Loucy (cell line): ENCODE measurements around the gene ADARB1.

Experiments
- H2AFZ ChIP-seq: fragments of 200-600 bp; sonication (generic); 2 replicates; pipeline ENCODE4 v1.6.0; 2016; ENCODE audit warnings: antibody characterized with exemption, mild to moderate bottlenecking, low read length, moderate library complexity
- H3F3A ChIP-seq: fragments of 200-600 bp; 2 replicates; pipeline ENCODE4 v1.6.0; 2016; ENCODE audit warnings: antibody characterized with exemption, low read depth, mild to moderate bottlenecking
- H3K27me3 ChIP-seq: fragments of 200-600 bp; sonication (generic); 2 replicates; pipeline ENCODE4 v1.6.1; 2014; ENCODE audit warnings: low read length, mild to moderate bottlenecking; ENCODE audit not compliant: insufficient read depth, poor library complexity, severe bottlenecking
- H3K36me3 ChIP-seq: fragments of 200-600 bp; sonication (generic); 2 replicates; pipeline ENCODE4 v1.6.1; 2016; ENCODE audit warnings: low read length; ENCODE audit not compliant: insufficient read depth
- H3K4me1 ChIP-seq: fragments of 200-600 bp; sonication (generic); 2 replicates; pipeline ENCODE4 v1.5.1; 2014; ENCODE audit warnings: low read length, mild to moderate bottlenecking; ENCODE audit not compliant: insufficient read depth, poor library complexity, severe bottlenecking
- H3K4me2 ChIP-seq: fragments of 200-600 bp; sonication (generic); 2 replicates; pipeline ENCODE4 v1.6.0; 2014; ENCODE audit warnings: antibody characterized with exemption, low read length, low read depth, mild to moderate bottlenecking; ENCODE audit not compliant: poor library complexity, severe bottlenecking
- H3K4me3 ChIP-seq: fragments of 200-600 bp; sonication (generic); 2 replicates; pipeline ENCODE4 v1.5.1; 2014; ENCODE audit warnings: low read length, mild to moderate bottlenecking, mixed read lengths; ENCODE audit not compliant: poor library complexity, severe bottlenecking
- H3K79me2 ChIP-seq: fragments of 200-600 bp; sonication (generic); 2 replicates; pipeline ENCODE4 v1.6.1; 2014; ENCODE audit warnings: low read length; ENCODE audit not compliant: insufficient read depth
- H3K9ac ChIP-seq: fragments of 200-600 bp; sonication (generic); 2 replicates; pipeline ENCODE4 v1.6.0; 2014; ENCODE audit warnings: mild to moderate bottlenecking, low read depth, low read length, moderate library complexity; ENCODE audit not compliant: poor library complexity, severe bottlenecking
- H3K9me2 ChIP-seq: fragments of 200-600 bp; sonication (generic); replicated peaks from 2 replicates; pipeline ENCODE4 v1.6.1; 2016; ENCODE audit warnings: low read depth, low read length, mixed read lengths
- H3K9me3 ChIP-seq: fragments of 200-600 bp; sonication (generic); 2 replicates; pipeline ENCODE4 v1.6.1; 2014; ENCODE audit warnings: mild to moderate bottlenecking, antibody characterized with exemption, low read length, low read depth; ENCODE audit not compliant: insufficient read depth
- H4K20me1 ChIP-seq: fragments of 200-600 bp; sonication (generic); 2 replicates; pipeline ENCODE4 v1.6.0; 2014; ENCODE audit warnings: antibody characterized with exemption, low read length, mild to moderate bottlenecking; ENCODE audit not compliant: insufficient read depth, poor library complexity, severe bottlenecking
- EZH2phosphoT487 ChIP-seq: fragments of 200-600 bp; IDR thresholded peaks from 2 replicates; pipeline ENCODE4 v1.6.1; 2018; ENCODE audit warnings: antibody characterized with exemption, mild to moderate bottlenecking, moderate library complexity, borderline replicate concordance
- TF ChIP-seq, protein P1 (sequence below): fragments of 200-600 bp; sonication (generic); conservative IDR thresholded peaks from 2 replicates; pipeline ENCODE4 v1.5.1; 2014; ENCODE audit warnings: mild to moderate bottlenecking, antibody characterized with exemption, low read length

ADARB1 gene

DNA sequence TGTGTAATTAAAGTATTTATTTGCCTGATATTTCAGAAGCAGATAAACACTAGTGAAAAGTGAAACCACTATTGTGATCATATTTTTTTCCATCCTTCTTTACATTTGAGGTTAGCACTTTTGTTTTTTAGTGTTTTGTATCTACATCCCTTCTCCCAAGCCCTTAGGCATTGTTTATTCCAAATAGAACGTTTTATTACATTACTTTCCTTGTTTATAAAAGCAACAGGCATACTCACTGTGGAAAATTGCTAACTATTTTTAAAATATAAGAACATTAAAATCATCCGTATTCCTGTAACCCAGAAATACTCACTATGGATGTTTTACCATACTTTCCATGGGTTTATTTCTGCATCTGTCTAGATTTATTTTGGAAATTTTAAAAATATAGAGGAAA is 109.5 kb downstream of the ADARB1 start:
- no peak overlapping the region for H3K4me2 ChIP-seq
- H4K20me1 ChIP-seq = no peaks in the 10 kb centered on the region
- H3F3A ChIP-seq = no peaks in the 10 kb centered on the region
- no peak for TF ChIP-seq EZH2phosphoT487
- TF ChIP-seq, protein P1, sequence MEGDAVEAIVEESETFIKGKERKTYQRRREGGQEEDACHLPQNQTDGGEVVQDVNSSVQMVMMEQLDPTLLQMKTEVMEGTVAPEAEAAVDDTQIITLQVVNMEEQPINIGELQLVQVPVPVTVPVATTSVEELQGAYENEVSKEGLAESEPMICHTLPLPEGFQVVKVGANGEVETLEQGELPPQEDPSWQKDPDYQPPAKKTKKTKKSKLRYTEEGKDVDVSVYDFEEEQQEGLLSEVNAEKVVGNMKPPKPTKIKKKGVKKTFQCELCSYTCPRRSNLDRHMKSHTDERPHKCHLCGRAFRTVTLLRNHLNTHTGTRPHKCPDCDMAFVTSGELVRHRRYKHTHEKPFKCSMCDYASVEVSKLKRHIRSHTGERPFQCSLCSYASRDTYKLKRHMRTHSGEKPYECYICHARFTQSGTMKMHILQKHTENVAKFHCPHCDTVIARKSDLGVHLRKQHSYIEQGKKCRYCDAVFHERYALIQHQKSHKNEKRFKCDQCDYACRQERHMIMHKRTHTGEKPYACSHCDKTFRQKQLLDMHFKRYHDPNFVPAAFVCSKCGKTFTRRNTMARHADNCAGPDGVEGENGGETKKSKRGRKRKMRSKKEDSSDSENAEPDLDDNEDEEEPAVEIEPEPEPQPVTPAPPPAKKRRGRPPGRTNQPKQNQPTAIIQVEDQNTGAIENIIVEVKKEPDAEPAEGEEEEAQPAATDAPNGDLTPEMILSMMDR = no peak
- no peak overlapping the region for H3K9ac ChIP-seq
- no peaks in the 10 kb centered on the region for H3K4me1 ChIP-seq
- H3K9me2 ChIP-seq = no peaks in the 10 kb centered on the region
- H3K9me3 ChIP-seq = peaks cover 23% of the 10 kb centered on the region
- H3K36me3 ChIP-seq = peaks cover 46% of the 10 kb centered on the region
- no peaks in the 10 kb centered on the region for H3K27me3 ChIP-seq
- H2AFZ ChIP-seq = no peak overlapping the region
- H3K79me2 ChIP-seq = no peaks in the 10 kb centered on the region
- H3K4me3 ChIP-seq = no peak overlapping the region

DNA sequence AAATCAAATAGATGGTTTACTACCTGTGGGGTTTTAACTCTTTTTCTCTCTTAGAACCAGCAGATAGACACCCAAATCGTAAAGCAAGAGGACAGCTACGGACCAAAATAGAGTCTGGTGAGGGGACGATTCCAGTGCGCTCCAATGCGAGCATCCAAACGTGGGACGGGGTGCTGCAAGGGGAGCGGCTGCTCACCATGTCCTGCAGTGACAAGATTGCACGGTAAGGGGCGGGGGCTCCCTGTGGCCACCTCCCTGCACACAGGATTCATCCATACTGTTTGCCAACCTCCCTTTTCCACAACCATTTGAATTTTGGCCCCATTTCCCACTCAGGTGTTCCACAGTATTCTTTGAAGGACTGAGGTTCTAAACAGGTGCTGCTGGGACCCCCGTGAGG is 110.5 kb downstream of the ADARB1 start:
- no peak overlapping the region for H3K4me2 ChIP-seq
- H3K9me3 ChIP-seq = peaks cover 32% of the 10 kb centered on the region
- TF ChIP-seq, protein P1 = no peak
- TF ChIP-seq EZH2phosphoT487 = no peak
- no peak overlapping the region for H3K4me3 ChIP-seq
- no peaks in the 10 kb centered on the region for H3K4me1 ChIP-seq
- no peaks in the 10 kb centered on the region for H3K9me2 ChIP-seq
- no peak overlapping the region for H2AFZ ChIP-seq
- H3K36me3 ChIP-seq = peaks cover 54% of the 10 kb centered on the region
- H3F3A ChIP-seq = no peaks in the 10 kb centered on the region
- no peak overlapping the region for H3K9ac ChIP-seq
- no peaks in the 10 kb centered on the region for H3K79me2 ChIP-seq
- no peaks in the 10 kb centered on the region for H4K20me1 ChIP-seq
- H3K27me3 ChIP-seq = no peaks in the 10 kb centered on the region

DNA sequence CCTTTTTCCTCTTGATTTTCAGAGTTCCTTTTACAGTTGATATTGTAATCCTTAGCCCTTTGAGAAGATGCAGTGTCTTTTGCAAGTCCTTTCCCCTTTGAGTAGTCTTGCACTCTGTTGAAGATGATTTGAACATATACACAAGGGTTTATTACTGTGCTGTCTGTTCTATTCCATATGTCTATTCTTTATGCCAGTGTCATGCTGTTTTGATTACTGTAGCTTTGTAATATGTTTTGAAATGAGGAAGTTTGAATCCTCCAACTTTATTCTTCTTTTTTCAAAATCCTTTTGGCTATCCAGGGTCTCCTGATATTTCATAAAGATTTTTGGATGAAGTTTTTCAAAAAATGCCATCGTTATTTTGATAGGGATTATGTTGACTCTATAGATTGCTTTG is 112.3 kb downstream of the ADARB1 start:
- no peaks in the 10 kb centered on the region for H4K20me1 ChIP-seq
- H3K4me1 ChIP-seq = no peaks in the 10 kb centered on the region
- H3K9me3 ChIP-seq = peaks cover 41% of the 10 kb centered on the region
- no peaks in the 10 kb centered on the region for H3K27me3 ChIP-seq
- no peak overlapping the region for H3K9ac ChIP-seq
- no peak overlapping the region for H3K4me2 ChIP-seq
- no peaks in the 10 kb centered on the region for H3F3A ChIP-seq
- H3K79me2 ChIP-seq = no peaks in the 10 kb centered on the region
- H2AFZ ChIP-seq = no peak overlapping the region
- TF ChIP-seq EZH2phosphoT487 = no peak
- TF ChIP-seq, protein P1 = no peak
- H3K4me3 ChIP-seq = no peak overlapping the region
- peaks cover 64% of the 10 kb centered on the region for H3K36me3 ChIP-seq
- no peaks in the 10 kb centered on the region for H3K9me2 ChIP-seq
